Glomerular endothelial cell (primary cell): ENCODE measurements around the gene ZNF160. TPM values are rescaled to one million over a fixed set of nuclear protein-coding genes. Genes with fewer than 3 reads are reported as not detected.
"Not testable (repeated sequence)": the region's sequence is repeated elsewhere in the genome, so short reads cannot be mapped to it uniquely, and the experiment has no call there.

Experiments
- DNase-seq: peaks from one replicate; pipeline ENCODE4 v3.0.0-alpha.2; 2011; ENCODE audit warnings: low read depth, low spot score; ENCODE audit errors: extremely low read depth
- total RNA-seq: library from RNA; depleted of rRNA; stranded (reverse); fragments of >200 nt; gene quantifications from 2 replicates; pipeline ENCODE4 v1.2.3, GENCODE V29; 2015

Gene ZNF160
- total RNA-seq: 24.2 and 30.2 TPM in 2 replicates

GRCh38 chr19:53103234-53104203, at the start of gene ZNF160:
Gene ZNF160, minus strand, starts transcription at chr19:53103422. Its CDS starts 17,146 bp downstream, at chr19:53086276.
- peak; percentile 57 for DNase-seq

- DNase-seq: no peak
Observed at GRCh38 chr19:53147645-53148044, 44.4 kb upstream of the ZNF160 start.

GRCh38 chr19:53140351-53140750, 37.1 kb upstream of the ZNF160 start:
- DNase-seq: no peak

- no peak for DNase-seq
Observed at GRCh38 chr19:53136432-53136831, 33.2 kb upstream of the ZNF160 start.

GRCh38 chr19:53132141-53132991, 29.1 kb upstream of the ZNF160 start, which contains the start of gene ZNF415:
Gene ZNF415, minus strand, starts transcription at chr19:53132910. Its CDS starts 10,234 bp downstream, at chr19:53122676.
- no peak for DNase-seq

- DNase-seq: no peak
Observed at GRCh38 chr19:53131727-53132126, 28.5 kb upstream of the ZNF160 start.

GRCh38 chr19:53131085-53131590, 27.9 kb upstream of the ZNF160 start:
- DNase-seq: no peak

GRCh38 chr19:53130506-53130905, 27.3 kb upstream of the ZNF160 start:
- DNase-seq: no peak

- DNase-seq: not testable (repeated sequence)
Observed at GRCh38 chr19:53126733-53127526, 23.7 kb upstream of the ZNF160 start.

GRCh38 chr19:53123400-53123799, 20.2 kb upstream of the ZNF160 start:
- DNase-seq: no peak

GRCh38 chr19:53112286-53112685, 9.1 kb upstream of the ZNF160 start:
- DNase-seq: no peak

- DNase-seq: no peak
Observed at GRCh38 chr19:53109527-53109926, 6.3 kb upstream of the ZNF160 start.

GRCh38 chr19:53102756-53103233, 427 bp downstream of the ZNF160 start:
- no peak for DNase-seq

GRCh38 chr19:53102206-53102755, 941 bp downstream of the ZNF160 start:
- DNase-seq: no peak

GRCh38 chr19:53101518-53101917, 1.7 kb downstream of the ZNF160 start:
- DNase-seq: no peak

GRCh38 chr19:53098570-53098969, 4.7 kb downstream of the ZNF160 start:
- not testable (repeated sequence) for DNase-seq

- DNase-seq: not testable (repeated sequence)
Observed at GRCh38 chr19:53096982-53097690, 6.1 kb downstream of the ZNF160 start.

GRCh38 chr19:53096579-53096978, 6.6 kb downstream of the ZNF160 start:
- DNase-seq: not testable (repeated sequence)
